K562 (cell line): Measurements from ENCODE around the gene ATG7. TPM values are rescaled to one million over a fixed set of nuclear protein-coding genes. Genes with fewer than 3 reads are reported as not detected.

ENCODE experiments used
- ARHGAP35 ChIP-seq: fragments of 450-650 bp; IDR thresholded peaks from 2 replicates; pipeline ENCODE4 v1.6.1; 2018; ENCODE audit not compliant: partially characterized antibody
- ARNT ChIP-seq, 2 experiments: fragments of 450-650 bp; IDR thresholded peaks; 2 replicates each; pipeline ENCODE4 v1.6.1; 2016; ENCODE audit warnings: mild to moderate bottlenecking in 1 of 2
- E2F1 ChIP-seq: sonication (generic); formaldehyde crosslinking; IDR thresholded peaks from 2 replicates; pipeline ENCODE4 v1.8.1; 2023; ENCODE audit warnings: mild to moderate bottlenecking, missing genetic modification reagents, moderate library complexity
- EGR1 ChIP-seq: fragments of 450-650 bp; conservative IDR thresholded peaks from 2 replicates; pipeline ENCODE4 v1.6.1; 2017; ENCODE audit warnings: mild to moderate bottlenecking
- ELF2 ChIP-seq: fragments of 250-450 bp; sonication (Bioruptor Pico); IDR thresholded peaks from 2 replicates; pipeline ENCODE4 v1.5.0; 2021; ENCODE audit warnings: mild to moderate bottlenecking
- ESRRB ChIP-seq: fragments of 250-450 bp; sonication (Bioruptor Pico); IDR thresholded peaks from 2 replicates; pipeline ENCODE4 v1.5.0; 2020; ENCODE audit warnings: mild to moderate bottlenecking, moderate library complexity, borderline replicate concordance
- FOXJ2 ChIP-seq: fragments of 200-800 bp; sonication (Bioruptor generic); IDR thresholded peaks from 2 replicates; pipeline ENCODE4 v1.6.1; 2016; ENCODE audit warnings: missing genetic modification characterization, missing compliant biosample characterization
- GABPA ChIP-seq: fragments of 200-800 bp; sonication (Bioruptor generic); conservative IDR thresholded peaks from 2 replicates; pipeline ENCODE4 v1.6.1; 2016; ENCODE audit warnings: low read depth, missing genetic modification characterization, missing compliant biosample characterization
- GATA2 ChIP-seq: sonication (generic); formaldehyde crosslinking; IDR thresholded peaks from 2 replicates; pipeline ENCODE4 v1.4.0; 2020; ENCODE audit warnings: mild to moderate bottlenecking, missing genetic modification reagents
- HCFC1 ChIP-seq: IDR thresholded peaks from 2 replicates; pipeline ENCODE4 v1.6.1; 2012; ENCODE audit warnings: low read depth, low read length, improper control_type of control experiment
- SMARCB1 ChIP-seq: IDR thresholded peaks from 2 replicates; pipeline ENCODE4 v1.6.1; 2011; ENCODE audit warnings: improper control_type of control experiment, low read depth; ENCODE audit not compliant: insufficient read length
- TBP ChIP-seq: optimal IDR thresholded peaks from 2 replicates; pipeline ENCODE3; 2011; ENCODE audit warnings: low read depth, low read length, improper control_type of control experiment
- ZFP1 ChIP-seq: fragments of 450-650 bp; formaldehyde crosslinking; IDR thresholded peaks from 2 replicates; pipeline ENCODE4 v1.4.0; 2020; ENCODE audit warnings: mild to moderate bottlenecking, mixed read lengths
- ZFP36 ChIP-seq: fragments of 150-350 bp; IDR thresholded peaks from 2 replicates; pipeline ENCODE4 v1.6.1; 2018; ENCODE audit warnings: low read length, low read depth; ENCODE audit not compliant: partially characterized antibody
- ZNF121 ChIP-seq: sonication (generic); formaldehyde crosslinking; conservative IDR thresholded peaks from 2 replicates; pipeline ENCODE4 v1.8.0; 2022; ENCODE audit warnings: missing genetic modification reagents
- ZNF445 ChIP-seq: fragments of 250-450 bp; sonication (Bioruptor Pico); IDR thresholded peaks from 2 replicates; pipeline ENCODE4 v1.4.0; 2020; ENCODE audit warnings: low read depth, mild to moderate bottlenecking, moderate library complexity
- ZNF79 ChIP-seq: fragments of 250-450 bp; sonication (Bioruptor Pico); IDR thresholded peaks from 2 replicates; pipeline ENCODE4 v1.4.0; 2020; ENCODE audit warnings: low read depth, mild to moderate bottlenecking, moderate library complexity
- polyA plus RNA-seq, 8 experiments: library from polyadenylated mRNA; depleted of rRNA in 4 of 8; stranded (reverse) in 5 of 8; unstranded in 3 of 8; fragments of >200 nt; fragmentation: Nextera tagmentation in 2 of 8; fragmentation: Illumina TruSeq in 1 of 8; extraction: Ambion mirVana in 2 of 8; extraction: Trizol in 1 of 8; gene quantifications; 2 replicates each; pipeline versions ENCODE4 v1.2.1 to v1.2.3, GENCODE V29; 2011 to 2014; ENCODE audit warnings: inconsistent platforms in 1 of 8, missing spikeins in 1 of 8
- total RNA-seq, 7 experiments: library from RNA; depleted of rRNA in 6 of 7; stranded (reverse); fragments of >200 nt in 6 of 7; fragmentation: Illumina TruSeq in 2 of 7; extraction: Trizol in 2 of 7; gene quantifications; 2 replicates each; pipeline versions ENCODE4 v1.2.1 to v1.2.3, GENCODE V29; 2011 to 2021; ENCODE audit warnings: low replicate concordance in 1 of 7
- TF ChIP-seq, protein P1 (sequence below): fragments of 450-650 bp; IDR thresholded peaks from 2 replicates; pipeline ENCODE4 v1.6.1; 2018; ENCODE audit not compliant: partially characterized antibody
- TF ChIP-seq, protein P2 (sequence below): sonication (generic); formaldehyde crosslinking; IDR thresholded peaks from 2 replicates; pipeline ENCODE4 v1.8.0; 2022; ENCODE audit warnings: mild to moderate bottlenecking, missing genetic modification reagents

ATG7 gene
- total and polyA plus RNA-seq, 9 of the 15 experiments (the other 6 are each of a cell fraction or from before 2014, with no cell fraction given) = 18.3 to 45.3 (median 33.6) TPM

GRCh38 chr3:11271986-11272904, at the start of gene ATG7 (continued):
- TF ChIP-seq EGR1 (peak; percentile 74), SMARCB1 (no peak), ARHGAP35 (no peak), ZNF121 (CRISPR knock-in tag) (no peak), ZFP36 (peak; percentile 28), ZFP1 (CRISPR knock-in tag) (no peak), ELF2 (CRISPR knock-in tag) (peak; percentile 98), ESRRB (CRISPR knock-in tag) (no peak), ZNF79 (no peak), TBP (peak; percentile 79), GABPA (peak; percentile 89), GATA2 (no peak), ARNT (IDR thresholded peaks at IDR 0.05) (no peak), HCFC1 (peak; percentile 79), E2F1 (peak; percentile 61; the same call in 1 of the 2 replicates), FOXJ2 (no peak), ZNF445 (CRISPR knock-in tag) (no peak)
- TF ChIP-seq, protein P1, sequence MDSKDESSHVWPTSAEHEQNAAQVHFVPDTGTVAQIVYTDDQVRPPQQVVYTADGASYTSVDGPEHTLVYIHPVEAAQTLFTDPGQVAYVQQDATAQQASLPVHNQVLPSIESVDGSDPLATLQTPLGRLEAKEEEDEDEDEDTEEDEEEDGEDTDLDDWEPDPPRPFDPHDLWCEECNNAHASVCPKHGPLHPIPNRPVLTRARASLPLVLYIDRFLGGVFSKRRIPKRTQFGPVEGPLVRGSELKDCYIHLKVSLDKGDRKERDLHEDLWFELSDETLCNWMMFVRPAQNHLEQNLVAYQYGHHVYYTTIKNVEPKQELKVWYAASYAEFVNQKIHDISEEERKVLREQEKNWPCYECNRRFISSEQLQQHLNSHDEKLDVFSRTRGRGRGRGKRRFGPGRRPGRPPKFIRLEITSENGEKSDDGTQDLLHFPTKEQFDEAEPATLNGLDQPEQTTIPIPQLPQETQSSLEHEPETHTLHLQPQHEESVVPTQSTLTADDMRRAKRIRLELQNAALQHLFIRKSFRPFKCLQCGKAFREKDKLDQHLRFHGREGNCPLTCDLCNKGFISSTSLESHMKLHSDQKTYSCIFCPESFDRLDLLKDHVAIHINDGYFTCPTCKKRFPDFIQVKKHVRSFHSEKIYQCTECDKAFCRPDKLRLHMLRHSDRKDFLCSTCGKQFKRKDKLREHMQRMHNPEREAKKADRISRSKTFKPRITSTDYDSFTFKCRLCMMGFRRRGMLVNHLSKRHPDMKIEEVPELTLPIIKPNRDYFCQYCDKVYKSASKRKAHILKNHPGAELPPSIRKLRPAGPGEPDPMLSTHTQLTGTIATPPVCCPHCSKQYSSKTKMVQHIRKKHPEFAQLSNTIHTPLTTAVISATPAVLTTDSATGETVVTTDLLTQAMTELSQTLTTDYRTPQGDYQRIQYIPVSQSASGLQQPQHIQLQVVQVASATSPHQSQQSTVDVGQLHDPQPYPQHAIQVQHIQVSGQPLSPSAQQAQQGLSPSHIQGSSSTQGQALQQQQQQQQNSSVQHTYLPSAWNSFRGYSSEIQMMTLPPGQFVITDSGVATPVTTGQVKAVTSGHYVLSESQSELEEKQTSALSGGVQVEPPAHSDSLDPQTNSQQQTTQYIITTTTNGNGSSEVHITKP = peak; percentile 98
- TF ChIP-seq, protein P2, sequence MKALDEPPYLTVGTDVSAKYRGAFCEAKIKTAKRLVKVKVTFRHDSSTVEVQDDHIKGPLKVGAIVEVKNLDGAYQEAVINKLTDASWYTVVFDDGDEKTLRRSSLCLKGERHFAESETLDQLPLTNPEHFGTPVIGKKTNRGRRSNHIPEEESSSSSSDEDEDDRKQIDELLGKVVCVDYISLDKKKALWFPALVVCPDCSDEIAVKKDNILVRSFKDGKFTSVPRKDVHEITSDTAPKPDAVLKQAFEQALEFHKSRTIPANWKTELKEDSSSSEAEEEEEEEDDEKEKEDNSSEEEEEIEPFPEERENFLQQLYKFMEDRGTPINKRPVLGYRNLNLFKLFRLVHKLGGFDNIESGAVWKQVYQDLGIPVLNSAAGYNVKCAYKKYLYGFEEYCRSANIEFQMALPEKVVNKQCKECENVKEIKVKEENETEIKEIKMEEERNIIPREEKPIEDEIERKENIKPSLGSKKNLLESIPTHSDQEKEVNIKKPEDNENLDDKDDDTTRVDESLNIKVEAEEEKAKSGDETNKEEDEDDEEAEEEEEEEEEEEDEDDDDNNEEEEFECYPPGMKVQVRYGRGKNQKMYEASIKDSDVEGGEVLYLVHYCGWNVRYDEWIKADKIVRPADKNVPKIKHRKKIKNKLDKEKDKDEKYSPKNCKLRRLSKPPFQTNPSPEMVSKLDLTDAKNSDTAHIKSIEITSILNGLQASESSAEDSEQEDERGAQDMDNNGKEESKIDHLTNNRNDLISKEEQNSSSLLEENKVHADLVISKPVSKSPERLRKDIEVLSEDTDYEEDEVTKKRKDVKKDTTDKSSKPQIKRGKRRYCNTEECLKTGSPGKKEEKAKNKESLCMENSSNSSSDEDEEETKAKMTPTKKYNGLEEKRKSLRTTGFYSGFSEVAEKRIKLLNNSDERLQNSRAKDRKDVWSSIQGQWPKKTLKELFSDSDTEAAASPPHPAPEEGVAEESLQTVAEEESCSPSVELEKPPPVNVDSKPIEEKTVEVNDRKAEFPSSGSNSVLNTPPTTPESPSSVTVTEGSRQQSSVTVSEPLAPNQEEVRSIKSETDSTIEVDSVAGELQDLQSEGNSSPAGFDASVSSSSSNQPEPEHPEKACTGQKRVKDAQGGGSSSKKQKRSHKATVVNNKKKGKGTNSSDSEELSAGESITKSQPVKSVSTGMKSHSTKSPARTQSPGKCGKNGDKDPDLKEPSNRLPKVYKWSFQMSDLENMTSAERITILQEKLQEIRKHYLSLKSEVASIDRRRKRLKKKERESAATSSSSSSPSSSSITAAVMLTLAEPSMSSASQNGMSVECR (CRISPR knock-in tag) = peak; percentile 89
